NOMO-1 treated with dmso at 0.1 percent for 144 hours (cell line): Measurements from ENCODE around the gene VPS11.
A peak's percentile ranks its signal among the peaks of the same experiment; 100 is the strongest.
"Not testable (repeated sequence)": the region's sequence is repeated elsewhere in the genome, so short reads cannot be mapped to it uniquely, and the experiment has no call there.

Experiments used
- DNase-seq: peaks from one replicate; lab custom pipeline; 2025; ENCODE audit not compliant: unreplicated experiment; lab: John Stamatoyannopoulos, UW

Gene VPS11

DNA sequence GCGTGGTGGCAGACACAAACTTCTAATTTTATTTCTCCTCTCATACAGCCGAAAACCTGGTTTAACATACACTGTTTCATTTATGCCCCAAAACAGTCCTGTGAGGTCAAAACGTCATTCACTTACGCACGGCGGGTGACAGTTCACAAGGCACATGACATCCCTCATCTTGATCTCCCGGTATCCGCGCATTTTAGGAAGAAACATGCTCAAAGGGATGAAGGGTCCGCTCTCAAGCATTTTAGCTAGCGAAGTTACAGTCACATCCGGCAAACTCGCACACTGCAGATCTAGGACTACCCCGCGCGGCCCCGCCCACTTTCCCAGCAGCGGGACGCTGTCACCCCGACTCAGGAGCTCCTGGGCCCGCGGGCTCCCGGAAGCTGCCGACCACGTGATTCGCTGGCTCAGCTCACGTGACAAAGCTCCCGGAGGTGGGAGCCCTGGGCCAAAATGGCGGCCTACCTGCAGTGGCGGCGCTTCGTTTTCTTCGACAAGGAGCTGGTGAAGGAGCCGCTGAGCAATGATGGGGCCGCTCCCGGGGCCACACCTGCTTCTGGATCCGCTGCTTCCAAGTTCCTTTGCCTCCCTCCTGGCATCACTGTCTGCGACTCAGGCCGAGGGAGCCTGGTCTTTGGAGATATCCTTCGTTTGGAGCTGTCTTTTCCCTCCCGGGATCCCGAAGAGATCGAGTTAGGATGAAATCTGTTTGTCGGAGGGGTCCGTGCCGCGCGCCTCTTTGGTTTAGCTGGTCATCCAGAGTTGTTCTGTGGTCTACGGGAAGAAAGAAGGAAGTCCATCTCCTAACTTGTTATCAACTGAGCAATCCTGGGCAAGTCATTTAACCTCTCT lies at the start of gene VPS11:
Gene VPS11 (plus strand): TSS at position 448 of the 852 bp plus-strand sequence. CDS start 6 bp downstream, at position 454.
- peak; percentile 96 for DNase-seq

DNA sequence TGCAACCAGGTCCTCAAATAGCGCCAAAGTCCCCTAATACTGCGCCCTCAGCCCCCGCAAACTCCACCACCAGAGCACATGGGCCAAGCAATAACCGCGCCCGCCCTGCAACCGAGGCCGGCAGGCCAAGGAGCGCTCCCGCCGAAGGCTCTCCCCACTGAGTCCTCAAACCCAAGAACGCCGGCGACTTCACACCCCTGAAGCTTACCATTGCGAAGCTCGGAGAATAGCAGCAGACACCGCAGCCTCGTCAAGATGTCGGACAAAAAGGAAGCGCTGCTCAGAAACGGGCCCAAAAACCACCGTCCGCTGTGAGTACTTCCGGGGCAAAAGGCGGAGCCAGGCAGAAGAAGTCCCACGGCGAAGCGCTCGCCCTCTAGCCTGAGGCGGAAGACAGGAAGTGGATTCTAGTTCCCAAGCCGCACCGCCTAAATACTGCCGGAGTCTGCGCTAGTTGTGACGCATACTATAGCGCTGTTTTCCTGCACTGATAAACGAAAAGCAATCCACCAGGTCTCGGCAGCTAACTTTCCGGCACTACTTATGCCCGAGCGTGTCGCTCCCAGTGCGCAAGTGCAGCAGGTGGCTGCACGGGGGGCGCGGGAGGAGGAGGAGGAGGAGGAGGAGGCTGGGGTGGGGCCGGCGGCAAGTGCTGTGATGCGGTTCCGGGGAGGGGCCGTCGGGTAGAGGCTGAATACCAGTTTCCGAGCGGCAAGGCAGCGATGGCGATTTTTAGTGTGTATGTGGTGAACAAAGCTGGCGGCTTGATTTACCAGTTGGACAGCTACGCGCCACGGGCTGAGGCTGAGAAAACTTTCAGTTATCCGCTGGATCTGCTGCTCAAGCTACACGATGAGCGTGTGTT lies 49.3 kb upstream of the VPS11 start, which contains the start of the genes RPS25 and TRAPPC4:
Gene RPS25 (minus strand): TSS at position 270 of the 865 bp plus-strand sequence. CDS start 59 bp downstream, at position 211.
Gene TRAPPC4 (plus strand): TSS at position 693 of the 865 bp plus-strand sequence. CDS start 30 bp downstream, at position 723.
- DNase-seq: peak; percentile 95

DNA sequence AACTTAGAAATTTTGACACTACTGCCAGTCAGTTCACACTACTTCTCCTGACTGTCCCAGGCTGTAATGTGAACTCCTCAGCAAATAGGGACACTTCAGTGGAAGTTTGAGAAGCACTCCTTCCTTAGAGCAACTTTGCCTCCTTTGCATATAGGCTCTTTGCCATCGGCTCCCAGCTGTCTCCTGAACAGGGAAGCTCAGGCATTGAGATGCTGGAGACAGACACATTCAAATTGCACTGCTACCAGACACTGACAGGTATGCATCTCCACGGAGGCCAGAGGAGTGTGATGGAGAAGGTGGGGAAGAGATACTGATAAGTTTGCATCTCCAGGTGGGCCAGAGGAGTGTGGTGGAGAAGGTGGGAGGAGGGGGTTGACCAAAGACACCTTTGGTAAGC lies 47.6 kb upstream of the VPS11 start:
- DNase-seq: no peak

DNA sequence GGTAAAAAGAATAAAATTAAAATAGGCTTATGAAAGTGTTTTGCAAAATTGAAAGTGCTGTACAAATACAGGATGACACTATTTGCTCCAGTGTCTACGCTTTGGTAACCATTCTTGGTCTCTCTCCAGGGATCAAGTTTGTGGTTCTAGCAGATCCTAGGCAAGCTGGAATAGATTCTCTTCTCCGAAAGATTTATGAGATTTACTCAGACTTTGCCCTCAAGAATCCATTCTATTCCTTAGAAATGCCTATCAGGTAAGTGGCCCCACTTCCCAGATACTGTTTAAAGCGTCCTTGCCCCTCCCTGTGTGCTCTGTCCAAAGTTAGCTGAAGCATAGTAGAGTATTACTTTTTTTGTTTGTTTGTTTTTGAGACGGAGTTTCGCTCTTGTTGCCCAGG lies 46.0 kb upstream of the VPS11 start:
- DNase-seq: no peak

DNA sequence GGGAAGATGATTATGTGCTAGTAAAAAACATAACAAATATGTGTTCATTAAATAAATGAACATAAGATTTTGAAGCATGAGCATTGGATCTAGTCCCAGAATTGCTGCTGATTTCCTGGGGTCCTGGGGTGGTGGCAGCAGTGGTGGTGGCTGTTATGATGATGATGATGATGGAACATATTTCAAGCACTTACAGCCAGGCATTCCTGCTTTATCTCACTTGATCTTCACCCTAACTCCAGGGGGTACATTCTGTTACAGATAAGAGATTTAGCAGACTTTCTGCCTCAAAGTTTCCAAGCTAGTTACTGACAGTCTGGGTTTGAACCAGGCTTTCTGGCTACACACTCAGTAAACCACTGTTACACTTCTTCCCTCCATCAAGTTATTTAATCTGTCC lies 43.9 kb upstream of the VPS11 start:
- no peak for DNase-seq

DNA sequence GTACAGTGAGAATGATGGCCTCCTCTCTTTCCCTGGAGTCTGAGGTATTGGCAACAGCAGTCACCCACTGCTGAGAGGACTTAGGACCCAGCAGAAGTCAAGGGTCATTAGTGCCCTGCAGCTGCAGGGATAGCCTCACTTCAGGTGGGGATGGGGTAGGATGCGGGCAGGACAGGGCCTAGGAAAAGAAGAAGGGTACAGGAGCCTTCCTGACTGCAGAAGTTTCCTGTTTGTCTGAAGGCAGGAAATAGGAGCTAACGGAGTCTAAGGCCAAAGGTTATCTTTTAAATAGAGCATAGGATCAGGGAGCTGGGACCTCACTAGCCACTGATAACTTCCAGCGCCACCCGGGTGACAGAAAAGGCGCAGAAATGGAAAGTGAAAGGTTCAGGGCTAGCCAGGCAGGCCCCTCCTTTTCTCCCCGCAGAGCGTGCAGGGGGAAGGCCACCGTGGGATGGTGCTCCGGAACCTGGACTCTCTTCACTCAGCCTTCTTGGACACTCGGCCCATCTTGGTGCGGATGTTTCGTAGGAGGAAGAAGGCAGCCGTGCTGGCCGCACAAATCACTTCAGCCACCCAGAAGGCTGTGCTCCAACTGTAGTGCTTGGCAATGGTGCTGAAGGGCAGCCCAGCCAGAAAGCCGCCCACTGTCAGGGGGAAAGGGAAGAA lies 43.1 kb upstream of the VPS11 start:
- DNase-seq: no peak

DNA sequence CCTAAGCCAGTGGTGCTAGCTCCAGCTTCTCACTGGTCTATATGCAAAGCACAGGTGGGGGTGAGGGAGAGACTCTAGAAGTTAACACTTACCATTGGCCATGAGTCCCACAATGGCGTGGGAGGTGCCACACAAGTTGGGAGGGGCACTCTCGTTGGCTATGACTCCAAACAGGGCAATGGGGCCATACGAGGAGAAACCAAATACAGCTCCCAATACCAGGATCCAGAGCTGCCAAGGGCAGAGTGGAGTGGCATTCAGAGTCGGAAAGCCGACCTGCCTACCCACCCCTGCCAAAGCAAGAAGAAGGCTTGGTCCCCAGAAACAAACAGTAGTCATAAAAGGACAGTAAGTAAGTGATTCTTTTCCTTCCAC lies 42.5 kb upstream of the VPS11 start:
- no peak for DNase-seq

DNA sequence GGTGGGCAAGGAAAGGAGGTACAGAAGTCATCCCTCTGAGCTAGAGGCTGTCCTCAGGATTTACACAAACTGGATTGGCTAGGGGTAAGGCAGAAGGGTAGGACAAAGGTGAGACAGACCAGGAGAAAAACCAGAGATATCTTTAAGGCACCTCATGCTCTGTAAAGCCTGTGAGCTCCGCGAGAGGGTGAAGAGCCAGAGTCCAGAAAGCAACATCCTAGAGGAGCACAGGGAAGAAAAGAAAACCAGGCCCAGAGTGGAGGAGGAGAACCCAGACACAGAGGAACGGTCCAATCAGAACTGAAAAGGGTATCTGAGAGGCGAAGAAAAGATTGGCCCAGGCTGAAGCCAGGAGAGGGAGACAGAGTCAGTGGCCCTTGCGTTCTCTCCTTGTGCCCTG lies 42.1 kb upstream of the VPS11 start:
- no peak for DNase-seq

DNA sequence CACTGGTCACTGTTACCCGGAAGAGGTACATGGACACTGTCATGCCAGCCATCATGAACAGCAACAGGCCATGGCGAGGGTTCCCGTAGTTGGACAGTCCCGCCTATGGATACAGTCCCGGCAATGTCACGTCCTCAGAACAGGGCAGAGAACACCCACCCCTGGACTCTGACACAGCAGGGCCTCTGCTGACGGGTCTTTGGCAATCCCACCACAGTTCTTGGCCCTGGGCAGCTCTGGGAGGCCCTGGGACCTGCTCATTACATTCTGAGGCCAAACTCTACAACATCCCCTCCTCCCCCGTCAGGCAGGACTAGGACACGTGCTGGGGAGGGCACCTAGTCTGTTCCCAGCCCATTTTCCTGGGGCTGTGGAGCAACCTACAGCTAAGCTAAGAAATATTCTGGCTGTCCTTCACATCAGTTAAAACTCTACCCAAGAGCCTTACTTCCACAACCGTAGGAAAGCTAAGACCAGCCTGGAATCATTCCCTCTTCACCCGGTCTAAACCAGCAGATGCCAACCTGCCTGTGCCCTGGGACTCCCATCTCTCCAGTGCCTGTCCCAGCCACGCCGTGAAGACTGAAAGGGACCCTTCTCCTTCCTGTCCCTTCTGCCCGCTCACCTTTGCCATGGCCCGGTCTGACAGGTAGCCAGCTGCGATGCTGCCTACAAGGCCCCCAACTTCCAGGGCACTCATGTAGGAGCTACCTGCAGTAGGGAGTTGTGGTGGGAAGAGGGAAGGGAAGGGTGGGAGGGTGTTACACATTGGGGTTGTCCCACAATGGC lies 41.4 kb upstream of the VPS11 start:
- DNase-seq: no peak

DNA sequence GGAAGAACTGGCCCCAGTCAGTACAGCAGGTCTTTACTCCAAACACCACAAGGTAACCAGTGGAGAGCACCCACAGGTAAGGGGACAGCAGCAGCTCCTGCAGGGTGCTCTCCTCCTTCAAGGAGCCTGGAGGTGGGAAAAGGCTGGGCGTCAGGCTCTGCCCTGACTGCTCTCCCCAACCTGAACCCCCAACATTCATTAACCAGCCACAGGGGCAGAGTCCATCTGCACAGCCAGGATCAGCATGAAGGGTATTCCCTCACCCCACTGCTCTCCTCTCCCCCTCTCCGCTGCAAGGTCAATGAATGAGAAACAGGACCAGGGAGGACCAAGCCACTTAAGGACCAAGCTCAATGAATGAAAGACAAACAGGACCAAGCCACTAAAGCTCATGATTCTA lies 40.6 kb upstream of the VPS11 start:
- no peak for DNase-seq

DNA sequence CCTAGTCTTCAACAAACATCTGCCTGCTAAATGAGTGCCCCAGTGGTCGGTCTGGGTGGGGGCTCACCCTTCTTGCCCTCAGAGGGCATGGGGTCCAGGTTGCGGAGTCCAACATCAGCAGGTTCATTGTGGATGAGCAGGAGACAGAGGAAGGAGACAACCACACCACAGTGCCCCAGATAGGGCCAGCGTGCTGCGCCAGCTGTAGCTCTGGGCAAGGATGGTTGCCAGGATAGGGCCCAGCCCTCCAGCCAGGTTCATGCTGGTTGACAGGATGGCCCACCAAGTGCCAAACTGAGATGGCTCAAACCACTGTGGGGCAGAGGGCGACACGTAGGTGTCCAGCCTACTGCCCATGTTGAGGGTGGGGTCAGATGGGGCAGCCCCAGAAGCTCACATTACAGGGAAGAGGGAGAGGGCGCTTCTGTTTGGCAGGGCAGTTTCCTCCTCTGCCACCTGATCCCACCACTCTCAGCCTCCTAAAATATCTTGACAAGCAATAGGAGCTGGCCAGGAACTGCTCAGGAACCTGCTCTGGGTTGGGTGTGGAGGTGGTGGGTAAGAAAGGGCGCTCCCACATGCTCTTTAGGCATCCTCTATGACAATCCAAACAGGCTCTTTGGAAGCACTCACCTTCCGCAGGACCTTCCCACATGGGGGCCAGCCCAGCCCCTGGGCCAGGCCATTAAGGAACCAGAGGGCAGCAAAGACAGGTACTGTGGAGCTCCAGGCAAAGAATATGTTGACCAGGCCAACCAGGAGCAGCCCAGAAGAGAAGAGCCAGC lies 39.9 kb upstream of the VPS11 start:
- no peak for DNase-seq

DNA sequence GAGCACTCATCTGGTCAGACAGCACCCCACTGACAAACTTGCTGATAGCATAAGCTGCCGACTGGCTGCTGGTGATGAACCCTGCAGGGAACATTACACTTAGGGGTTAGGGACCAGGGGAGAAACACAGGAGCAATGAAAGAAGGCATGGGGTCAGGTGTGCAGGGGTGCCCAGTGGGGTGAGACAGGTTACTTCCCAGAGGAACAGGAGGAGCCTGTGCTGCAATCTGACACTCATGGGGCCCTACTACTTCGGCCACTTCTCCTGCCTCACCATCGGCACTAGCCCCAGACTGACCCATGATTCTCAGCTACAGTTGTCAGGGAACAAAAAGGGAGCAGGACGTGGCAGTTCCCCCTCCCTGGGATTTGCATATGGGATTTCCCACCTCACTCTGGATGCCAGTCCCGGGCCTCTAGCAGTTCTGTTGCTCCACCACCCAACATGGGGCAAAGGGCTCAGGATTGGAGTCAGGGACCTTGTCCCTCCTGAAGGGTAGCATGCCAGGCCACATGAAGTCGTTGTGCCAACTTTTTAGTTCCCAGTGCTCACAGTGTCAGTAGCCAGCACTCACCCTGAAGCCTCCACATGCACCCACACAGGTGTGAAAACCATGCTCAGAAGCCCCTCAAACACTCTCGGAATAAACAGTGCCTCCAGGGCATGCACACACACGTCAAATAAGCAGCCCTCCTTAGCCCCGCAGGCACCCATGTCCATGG lies 39.1 kb upstream of the VPS11 start:
- DNase-seq: no peak

DNA sequence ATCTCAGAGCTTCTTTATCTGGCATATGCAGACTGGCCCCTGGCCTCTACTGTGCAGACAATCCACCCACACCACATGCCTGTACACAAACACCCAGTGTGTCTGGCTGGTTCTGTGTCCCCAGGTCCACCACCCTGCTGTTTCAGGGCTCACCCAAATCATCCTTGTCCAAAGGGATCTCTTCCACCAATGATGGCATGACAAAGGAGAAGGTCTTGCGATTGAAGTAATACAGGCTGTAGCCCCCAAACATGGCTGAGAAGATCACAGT lies 38.6 kb upstream of the VPS11 start:
- DNase-seq: no peak

DNA sequence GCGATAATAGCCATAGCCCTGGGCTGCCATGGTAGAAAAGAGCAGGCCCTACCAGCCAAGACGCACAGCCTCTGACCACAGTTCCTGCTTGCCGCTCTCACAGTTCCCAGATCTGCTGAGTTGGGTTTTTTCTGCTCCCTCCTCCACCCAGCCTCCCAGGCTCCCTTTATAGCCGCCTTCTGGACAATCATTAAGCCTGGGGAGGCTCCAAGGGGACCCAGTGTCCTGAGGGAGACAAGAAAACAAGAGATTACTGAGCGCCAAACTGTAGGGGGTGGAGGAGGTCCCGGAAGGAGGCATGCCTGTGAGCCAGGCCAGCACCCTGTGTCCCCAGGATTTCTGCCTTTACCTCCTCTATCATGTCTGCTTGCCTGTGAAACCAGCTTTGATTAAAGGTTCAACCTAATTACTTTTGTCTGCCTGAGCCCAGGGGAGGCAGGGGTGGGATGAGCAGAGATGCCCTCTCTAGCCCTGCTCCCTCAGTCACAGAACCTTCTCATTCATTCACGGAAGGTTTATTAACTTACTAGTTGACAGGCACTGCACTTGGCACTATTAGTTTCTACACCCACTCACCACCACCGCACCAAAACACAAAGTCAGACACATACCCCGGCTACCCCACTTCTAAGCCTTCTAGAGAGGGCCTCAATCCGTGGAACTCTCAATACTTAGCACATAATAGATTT lies 38.1 kb upstream of the VPS11 start:
- no peak for DNase-seq

DNA sequence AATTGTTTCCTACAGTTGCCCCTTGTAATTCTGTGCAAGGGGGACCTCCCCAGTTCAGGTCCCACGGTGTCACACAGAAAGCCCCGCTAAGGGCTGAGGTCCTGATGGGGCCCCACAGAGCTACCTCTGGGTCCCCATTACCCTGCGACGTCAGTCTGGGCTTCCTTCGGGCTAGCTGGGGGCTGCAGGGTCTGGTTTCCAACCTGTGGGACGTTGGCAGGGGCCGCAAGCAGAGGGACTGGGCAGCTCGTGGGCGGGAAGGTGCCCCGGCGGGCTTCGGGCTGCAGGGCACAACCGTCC lies 37.6 kb upstream of the VPS11 start:
- DNase-seq: no peak

DNA sequence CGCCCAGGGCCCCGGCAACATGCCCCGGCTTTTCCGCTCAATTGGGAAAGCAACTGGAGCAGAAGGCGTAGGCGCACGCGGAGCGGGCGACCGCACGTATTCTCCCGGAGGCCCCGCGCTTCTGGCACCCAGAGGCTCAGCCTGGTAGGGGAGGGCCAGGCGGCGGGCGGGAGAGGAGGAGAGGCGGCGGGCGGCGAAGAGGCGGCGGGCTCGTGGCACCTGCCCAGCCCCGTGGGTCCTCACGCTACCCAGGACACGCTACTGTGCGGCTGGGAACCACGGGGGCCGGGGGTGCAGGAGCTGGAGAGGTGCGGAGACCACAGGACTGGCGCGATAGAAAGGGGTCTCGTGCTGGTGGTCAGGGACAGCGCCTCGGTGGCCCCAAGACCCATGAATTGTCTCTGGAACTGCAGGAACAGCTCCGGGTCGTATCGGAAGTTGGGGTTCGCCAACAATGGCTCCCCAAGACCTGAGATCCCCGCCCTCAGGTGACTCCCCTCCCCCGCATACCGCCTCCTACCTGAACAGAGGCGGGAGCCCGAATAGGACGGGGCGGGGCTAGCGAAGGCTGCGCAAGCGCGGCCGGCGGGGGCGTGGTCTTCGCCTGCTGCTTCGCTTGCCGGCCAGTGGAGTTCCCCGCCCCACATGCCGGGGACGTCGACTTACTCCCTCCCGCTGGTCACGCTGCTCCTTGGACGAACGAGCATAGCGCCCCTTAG lies 37.1 kb upstream of the VPS11 start, which contains the start of gene SLC37A4:
Gene SLC37A4 (minus strand): TSS at position 549 of the 719 bp plus-strand sequence.
- peak; percentile 95 for DNase-seq

DNA sequence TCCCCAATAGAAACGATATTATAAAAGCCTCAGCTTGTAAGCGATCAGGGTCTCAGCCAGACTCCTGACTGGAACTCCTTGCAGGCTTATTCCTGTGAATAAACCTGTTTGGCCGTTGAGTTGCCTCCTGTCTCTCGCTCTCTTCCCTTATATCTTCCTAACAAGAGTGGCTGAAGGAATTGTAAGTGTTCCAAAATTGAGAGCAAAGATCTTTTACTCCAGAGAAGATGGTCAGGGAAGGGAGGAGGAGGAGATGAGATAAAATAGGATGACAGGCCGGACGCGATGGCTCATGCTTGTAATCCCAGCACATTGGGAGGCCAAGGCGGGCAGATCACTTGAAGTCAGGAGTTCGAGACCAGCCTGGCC lies 35.7 kb upstream of the VPS11 start:
- DNase-seq: no peak

DNA sequence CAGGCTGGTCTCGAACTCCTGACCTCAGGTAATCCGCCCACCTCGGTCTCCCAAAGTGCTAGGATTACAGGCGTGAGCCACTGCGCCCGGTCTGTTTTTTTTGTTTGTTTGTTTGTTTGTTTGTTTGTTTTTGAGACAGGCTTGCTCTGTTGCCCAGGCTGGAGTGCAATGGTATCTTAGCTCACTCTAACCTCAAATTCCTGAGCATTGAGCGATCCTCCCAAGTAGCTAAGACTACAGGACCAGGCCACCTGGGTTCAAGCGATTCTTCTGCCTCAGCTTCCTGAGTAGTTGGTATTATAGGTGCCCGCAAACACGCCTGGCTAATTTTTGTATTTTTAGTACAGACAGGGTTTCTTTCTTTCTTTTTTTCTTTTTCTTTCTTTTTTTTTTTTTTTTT lies 34.2 kb upstream of the VPS11 start:
- DNase-seq: not testable (repeated sequence)
